ENCODE measurements around the gene LHFPL5. TPM values are rescaled to one million over a fixed set of nuclear protein-coding genes. Genes with fewer than 3 reads are reported as not detected.

The LHFPL5 gene
- total RNA-seq, 1 donor from 2014 or later: not detected

GRCh38 chr6:35852994-35853393, 47.8 kb downstream of the LHFPL5 start:
- no peak for DNase-seq (ENCODE audit: low spot score)

GRCh38 chr6:35856250-35856649, 51.1 kb downstream of the LHFPL5 start:
- DNase-seq (ENCODE audit: low spot score): no peak

DNA sequence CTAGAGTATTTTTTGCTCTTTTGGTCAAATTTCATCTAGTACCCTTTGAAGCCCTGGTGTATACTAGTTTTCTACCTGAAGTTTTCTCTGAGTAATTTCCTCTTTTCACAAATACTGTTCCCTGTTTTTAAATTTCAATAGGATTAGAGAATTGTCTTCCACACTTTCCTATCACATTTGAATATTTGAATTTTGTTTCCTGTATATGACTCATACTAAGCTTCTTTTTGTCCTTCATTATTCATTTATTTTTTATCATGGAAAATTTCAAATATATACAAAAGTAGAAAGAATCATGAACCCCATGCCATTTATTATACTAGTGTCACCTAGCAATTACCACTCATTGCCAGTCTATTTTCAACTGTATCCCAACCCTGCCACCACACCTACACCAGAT, 52.7 kb downstream of the LHFPL5 start:
- DNase-seq (ENCODE audit: low spot score): no peak

GRCh38 chr6:35859367-35859766, 54.2 kb downstream of the LHFPL5 start:
- DNase-seq (ENCODE audit: low spot score): no peak

Other genes with a start within 250 kb of the LHFPL5 start
- 212 TPM for gene FKBP5, start 116.4 kb upstream of the LHFPL5 start, total RNA-seq
- 0.58 TPM for gene ARMC12, start 68.3 kb upstream of the LHFPL5 start, total RNA-seq
- not detected for gene CLPSL2, start 28.8 kb upstream of the LHFPL5 start, total RNA-seq
- not detected for gene CLPSL1, start 24.3 kb upstream of the LHFPL5 start, total RNA-seq
- 3.5 TPM for gene CLPS, start 8.0 kb upstream of the LHFPL5 start, total RNA-seq
- 32.9 TPM for gene SRPK1, start 115.7 kb downstream of the LHFPL5 start, total RNA-seq
- gene SLC26A8, start 219.3 kb downstream of the LHFPL5 start, total RNA-seq: 0.35 TPM
- 94.4 TPM for gene MAPK14, start 222.5 kb downstream of the LHFPL5 start, total RNA-seq